UCSD-AML1 (cell line): Measurements from ENCODE around the gene UGT1A6.
"Not testable (repeated sequence)": the region's sequence is repeated elsewhere in the genome, so short reads cannot be mapped to it uniquely, and the experiment has no call there.

Experiments
- DNase-seq: peaks from one replicate; lab custom pipeline; 2025; ENCODE audit not compliant: unreplicated experiment; lab: John Stamatoyannopoulos, UW

The UGT1A6 gene

GRCh38 chr2:233714121-233714520 lies 21.4 kb downstream of the UGT1A6 start:
- no peak for DNase-seq

GRCh38 chr2:233718552-233718951 lies 25.9 kb downstream of the UGT1A6 start, which contains the start of gene UGT1A4:
Gene UGT1A4, plus strand, starts transcription at chr2:233718736. Its CDS starts 85 bp downstream, at chr2:233718821.
- DNase-seq, result no peak

- no peak for DNase-seq
Observed at GRCh38 chr2:233728723-233729301, 36.1 kb downstream of the UGT1A6 start, which contains the start of gene UGT1A3. Gene UGT1A3, plus strand, starts transcription at chr2:233729042. Its CDS starts 85 bp downstream, at chr2:233729127.

DNA sequence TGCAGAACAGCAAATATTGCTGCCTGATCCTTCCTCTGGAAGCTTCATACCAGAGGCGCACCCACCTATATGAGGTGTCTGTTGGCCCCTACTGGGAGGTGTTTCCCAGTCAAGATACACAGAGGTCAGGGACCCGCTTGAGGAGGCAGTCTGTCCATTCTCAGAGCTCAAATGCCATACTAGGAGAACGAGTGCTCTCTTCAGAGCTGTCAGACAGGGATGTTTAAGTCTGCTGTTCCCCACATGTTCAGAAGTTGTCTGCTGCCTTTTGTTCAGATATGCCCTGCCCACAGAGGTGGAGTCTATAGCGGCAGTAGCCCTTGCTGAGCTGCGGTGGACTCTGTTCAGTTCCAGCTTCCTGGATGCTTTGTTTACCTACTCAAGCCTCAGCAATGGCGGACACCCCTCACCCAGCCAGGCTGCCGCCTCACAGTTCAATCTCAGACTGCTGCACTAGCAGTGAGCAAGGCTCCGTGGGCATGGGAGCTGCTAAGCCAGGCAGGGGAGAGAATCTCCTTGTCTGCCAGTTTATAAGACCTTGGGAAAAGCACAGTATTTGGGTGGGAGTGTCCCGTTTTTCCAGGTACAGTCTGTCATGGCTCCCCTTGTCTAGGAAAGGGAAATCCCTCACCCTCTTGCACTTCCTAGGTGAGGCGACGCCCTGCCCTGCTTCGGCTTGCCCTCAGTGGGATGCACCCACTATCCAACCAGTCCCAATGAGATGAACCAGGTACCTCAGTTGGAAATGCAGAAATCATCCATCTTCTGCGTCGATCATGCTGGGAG lies 44.4 kb downstream of the UGT1A6 start:
- not testable (repeated sequence) for DNase-seq

DNA sequence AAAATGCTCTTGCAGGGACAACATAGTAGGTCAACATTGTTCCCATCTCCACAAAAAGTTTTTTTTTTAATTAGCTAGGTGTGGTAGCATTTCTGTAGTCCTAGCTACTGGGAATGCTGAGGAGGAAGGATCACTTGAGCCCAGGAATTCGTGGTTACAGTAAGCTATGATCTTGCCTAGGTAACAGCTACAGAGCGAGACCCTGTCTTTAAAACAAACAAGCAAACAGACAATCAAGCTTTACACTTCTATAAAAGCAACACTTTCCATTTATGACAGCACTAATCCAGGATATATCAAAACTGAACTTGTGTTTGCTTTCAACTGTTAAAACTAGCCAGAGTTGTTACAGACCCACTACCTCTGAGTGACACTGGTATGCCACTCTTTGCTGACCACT lies 48.2 kb downstream of the UGT1A6 start:
- DNase-seq, result no peak

- DNase-seq, result no peak
Observed at GRCh38 chr2:233743464-233744259, 51.0 kb downstream of the UGT1A6 start.

- no peak for DNase-seq
Observed at GRCh38 chr2:233745073-233745755, 52.5 kb downstream of the UGT1A6 start.

- DNase-seq, result not testable (repeated sequence)
Observed at GRCh38 chr2:233745838-233746237, 53.1 kb downstream of the UGT1A6 start.

DNA sequence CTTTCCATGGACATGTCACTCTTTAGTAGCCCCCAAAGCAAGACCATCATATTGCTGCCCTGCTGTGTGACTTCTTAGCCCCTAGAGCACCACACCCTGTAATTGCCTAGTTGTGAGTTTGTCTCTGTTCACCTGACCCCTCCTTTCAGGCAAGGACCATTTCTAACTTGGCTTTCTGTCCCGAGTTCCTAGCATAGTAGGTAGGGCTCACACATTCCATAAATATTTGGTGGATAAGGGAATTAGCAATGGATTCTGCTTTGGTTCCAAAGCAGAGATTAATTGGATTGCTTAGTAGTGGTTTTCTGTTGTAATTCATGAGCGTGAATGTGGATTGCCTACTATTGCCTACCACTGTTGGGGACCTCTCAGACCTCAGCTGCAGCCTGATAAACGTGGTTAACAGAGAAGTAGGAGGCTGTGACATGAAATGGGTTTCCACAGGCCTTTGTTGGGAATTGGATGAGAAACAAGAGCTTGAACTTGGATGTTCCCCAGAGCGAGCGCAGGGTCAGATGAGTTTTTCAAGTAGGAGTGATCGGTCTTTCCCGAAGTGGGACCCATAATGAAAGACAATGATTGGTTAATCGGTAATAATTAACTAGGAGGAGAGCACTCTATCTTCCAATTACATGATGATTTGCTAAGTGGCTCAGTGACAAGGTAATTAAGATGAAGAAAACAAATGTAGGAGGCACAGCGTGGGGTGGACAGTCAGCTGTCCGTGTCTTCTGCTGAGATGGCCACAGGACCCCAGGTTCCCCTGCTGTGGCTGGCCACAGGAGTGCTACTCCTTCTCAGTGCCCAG lies 54.0 kb downstream of the UGT1A6 start:
- DNase-seq, result no peak

GRCh38 chr2:233747283-233747544 lies 54.5 kb downstream of the UGT1A6 start:
- DNase-seq, result no peak

DNA sequence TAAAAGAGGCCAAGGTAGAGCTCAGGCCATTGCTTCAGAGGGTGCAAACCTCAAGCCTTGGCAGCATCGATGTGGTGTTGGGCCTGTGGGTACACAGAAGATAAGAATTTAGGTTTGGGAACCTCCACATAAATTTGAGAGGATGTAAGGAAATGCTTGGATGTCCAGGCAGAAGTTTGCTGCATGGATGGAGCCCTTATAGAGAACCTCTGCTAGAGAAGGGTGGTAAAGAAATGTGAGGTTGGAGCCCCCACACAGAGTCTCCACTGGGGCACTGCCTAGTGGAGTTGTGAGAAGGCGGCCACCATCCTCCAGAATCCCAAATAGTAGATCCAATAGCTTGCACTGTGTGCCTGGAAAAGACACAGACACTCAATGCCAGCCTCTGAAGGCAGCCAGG lies 58.0 kb downstream of the UGT1A6 start:
- DNase-seq, result not testable (repeated sequence)

GRCh38 chr2:233751212-233752009 lies 58.7 kb downstream of the UGT1A6 start:
- DNase-seq, result not testable (repeated sequence)

DNA sequence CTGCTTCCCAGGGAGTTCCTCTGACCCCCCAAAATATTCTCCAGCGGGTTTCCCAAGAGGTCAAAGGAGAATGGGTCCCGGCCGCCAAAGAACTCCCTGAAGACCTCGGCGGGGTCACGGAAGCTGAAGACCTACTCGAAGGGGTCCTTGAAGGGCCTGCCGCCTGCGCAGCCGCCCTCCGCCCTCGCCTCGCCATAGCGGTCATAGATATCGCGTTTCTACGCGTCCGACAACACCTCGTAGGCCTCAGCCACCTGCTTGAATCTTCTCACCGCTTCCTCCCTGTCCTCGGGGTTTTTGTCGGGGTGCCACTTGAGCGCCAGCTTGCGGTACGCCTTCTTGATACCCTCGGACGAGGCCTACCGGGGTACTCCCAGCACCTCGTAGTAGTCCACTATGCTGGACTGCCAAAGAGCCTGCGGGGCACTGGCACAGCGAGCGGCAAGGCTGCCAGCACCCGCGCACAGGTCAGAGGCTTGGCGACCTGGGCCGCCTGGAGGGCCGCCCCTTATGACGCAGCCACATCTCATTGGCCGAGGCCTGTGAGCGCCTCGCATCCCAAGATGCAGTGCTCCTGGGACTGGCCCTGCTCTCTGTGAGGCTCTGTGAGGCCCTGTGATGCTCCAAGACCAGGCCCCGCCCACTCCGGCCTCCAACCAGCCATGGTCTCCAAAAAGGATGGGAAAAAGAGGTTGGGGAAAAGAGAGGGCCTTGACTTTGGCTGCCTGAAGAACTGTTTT lies 62.4 kb downstream of the UGT1A6 start:
- DNase-seq, result no peak

GRCh38 chr2:233756429-233757081 lies 63.9 kb downstream of the UGT1A6 start:
- no peak for DNase-seq

- no peak for DNase-seq
Observed at GRCh38 chr2:233758141-233758540, 65.5 kb downstream of the UGT1A6 start.

DNA sequence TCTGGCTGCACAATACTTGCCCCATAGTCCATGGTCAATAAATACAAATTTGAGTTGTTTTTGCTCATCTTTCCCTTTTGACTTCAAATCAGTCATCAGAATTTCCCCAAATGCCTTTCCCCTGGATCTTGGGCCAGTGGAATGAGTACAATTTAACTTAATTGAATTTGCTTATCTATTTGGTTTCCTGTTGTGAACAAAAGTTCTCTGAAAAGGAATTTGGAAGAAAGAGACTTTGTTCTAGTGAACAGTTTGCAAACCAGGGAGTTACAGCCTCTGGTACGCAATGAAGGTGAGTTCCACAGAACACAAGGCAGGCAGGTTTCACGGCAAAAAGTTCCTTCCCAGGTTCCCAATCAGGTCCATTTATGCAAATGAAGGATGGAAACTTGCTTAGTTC lies 66.2 kb downstream of the UGT1A6 start:
- DNase-seq, result no peak

GRCh38 chr2:233760043-233760442 lies 67.4 kb downstream of the UGT1A6 start, which contains the start of gene UGT1A1:
Gene UGT1A1, plus strand, starts transcription at chr2:233760270. Its CDS starts 18 bp downstream, at chr2:233760288.
- no peak for DNase-seq

- DNase-seq, result no peak
Observed at GRCh38 chr2:233761040-233761769, 68.5 kb downstream of the UGT1A6 start.
